RWPE1 (cell line): ENCODE data around the gene ZMPSTE24.
"Not testable (repeated sequence)": the region's sequence is repeated elsewhere in the genome, so short reads cannot be mapped to it uniquely, and the experiment has no call there.

Source experiments
- CTCF ChIA-PET: fragments of 350-600 bp; sonication (Branson Sonifier 250); formaldehyde crosslinking; extraction: SDS; loops from one replicate; lab custom pipeline; 2021; lab: Yijun Ruan, JAX
- POLR2A ChIA-PET: fragments of 400-600 bp; formaldehyde crosslinking; extraction: SDS; loops from one replicate; lab custom pipeline; 2020; ENCODE audit warnings: antibody characterized with exemption; ENCODE audit not compliant: low non-redundant PET; lab: Yijun Ruan, JAX
- DNase-seq: peaks from one replicate; pipeline ENCODE4 v3.0.0; 2012; ENCODE audit warnings: low spot score
- H3K27ac ChIP-seq: fragments of 450-650 bp; 2 replicates; pipeline ENCODE4 v1.5.1; 2017
- CTCF ChIP-seq: fragments of 450-650 bp; conservative IDR thresholded peaks from 2 replicates; pipeline ENCODE4 v1.5.1; 2017; ENCODE audit warnings: low read depth, mild to moderate bottlenecking

Gene ZMPSTE24

DNA sequence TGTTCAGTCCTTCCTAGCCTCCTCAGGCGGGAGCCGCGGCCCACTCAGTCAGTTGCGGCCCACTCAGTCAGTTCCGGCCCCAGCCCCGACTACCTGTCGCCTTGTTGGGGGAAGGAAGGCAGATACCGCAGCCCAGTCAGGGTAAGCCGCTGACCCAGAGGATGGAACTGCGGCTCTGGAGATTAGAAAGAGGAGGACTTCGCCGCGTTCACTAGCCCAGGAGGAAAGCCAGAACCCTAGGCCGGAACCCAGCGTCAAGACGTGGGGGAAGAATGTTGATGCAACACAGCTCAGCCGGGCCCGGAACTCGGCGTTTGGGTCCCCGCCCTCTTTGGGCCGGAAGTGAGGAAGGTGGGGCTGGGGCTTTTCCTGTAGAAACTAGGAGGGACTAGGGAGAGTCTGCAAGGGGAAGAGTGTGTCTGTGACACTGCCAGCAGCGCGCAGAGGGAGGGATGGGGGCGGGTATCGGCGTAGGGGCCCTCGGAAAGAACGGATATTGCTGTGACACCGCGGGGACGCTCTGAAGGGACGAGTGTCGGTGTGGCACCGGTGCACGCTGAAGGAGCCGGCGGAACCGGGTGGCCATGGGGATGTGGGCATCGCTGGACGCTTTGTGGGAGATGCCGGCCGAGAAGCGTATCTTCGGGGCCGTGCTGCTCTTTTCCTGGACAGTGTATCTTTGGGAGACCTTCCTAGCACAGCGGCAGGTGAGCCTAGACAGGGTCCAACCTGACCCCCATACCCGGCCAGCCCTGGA is at the start of gene ZMPSTE24:
TSS of gene ZMPSTE24 (plus strand) at position 549 of the 757 bp plus-strand sequence. CDS start at position 585, 36 bp downstream.
- ChIA-PET POLR2A (interaction anchor here (1.0 kb wide), 1 partner anchor 96 kb away, joined by 3 read pairs; no protein-coding TSS in a partner anchor), CTCF (interaction anchor here (0.6 to 0.7 kb wide), 3 partner anchors 108 to 475 kb away, joined by 3 to 4 read pairs (median 4); no protein-coding TSS in a partner anchor)
- peak within 1 kb of the TSS; percentile 95 for H3K27ac ChIP-seq
- DNase-seq, result peak; percentile 89
- no peak for TF ChIP-seq CTCF

GRCh38 chr1:40210511-40211204 is 47.4 kb upstream of the ZMPSTE24 start:
- POLR2A ChIA-PET, result no interaction called here
- TF ChIP-seq CTCF, result no peak
- CTCF ChIA-PET, result interaction anchor here (0.6 kb wide), 1 partner anchor 50 kb away, joined by 3 read pairs; no protein-coding TSS in a partner anchor
- DNase-seq, result no peak
- no peak overlapping the region for H3K27ac ChIP-seq

DNA sequence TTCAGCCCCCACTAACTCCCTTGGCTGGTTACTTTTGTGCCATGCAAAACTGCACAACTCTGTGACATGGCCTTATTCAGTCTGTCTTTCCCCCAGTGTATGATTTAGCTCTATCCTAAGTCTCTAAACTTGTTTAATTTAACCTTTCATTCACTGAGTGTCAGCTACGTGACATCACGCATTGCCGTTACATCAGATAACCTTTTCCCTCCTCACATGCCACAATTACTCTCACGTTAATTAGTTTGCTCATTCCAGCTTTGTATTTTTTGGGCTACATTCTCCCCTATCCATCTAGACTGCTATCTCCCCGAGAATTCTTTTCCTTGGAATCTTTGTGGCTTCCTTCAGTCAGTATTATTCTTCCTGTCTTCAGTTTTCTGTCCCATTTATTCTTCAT is 39.7 kb upstream of the ZMPSTE24 start:
- CTCF ChIA-PET, result no interaction called here
- no peak for TF ChIP-seq CTCF
- POLR2A ChIA-PET, result no interaction called here
- H3K27ac ChIP-seq, result no peak overlapping the region
- DNase-seq, result no peak

- DNase-seq, CTCF ChIA-PET: not testable (repeated sequence)
Observed at GRCh38 chr1:40221471-40221905, 36.5 kb upstream of the ZMPSTE24 start.

DNA sequence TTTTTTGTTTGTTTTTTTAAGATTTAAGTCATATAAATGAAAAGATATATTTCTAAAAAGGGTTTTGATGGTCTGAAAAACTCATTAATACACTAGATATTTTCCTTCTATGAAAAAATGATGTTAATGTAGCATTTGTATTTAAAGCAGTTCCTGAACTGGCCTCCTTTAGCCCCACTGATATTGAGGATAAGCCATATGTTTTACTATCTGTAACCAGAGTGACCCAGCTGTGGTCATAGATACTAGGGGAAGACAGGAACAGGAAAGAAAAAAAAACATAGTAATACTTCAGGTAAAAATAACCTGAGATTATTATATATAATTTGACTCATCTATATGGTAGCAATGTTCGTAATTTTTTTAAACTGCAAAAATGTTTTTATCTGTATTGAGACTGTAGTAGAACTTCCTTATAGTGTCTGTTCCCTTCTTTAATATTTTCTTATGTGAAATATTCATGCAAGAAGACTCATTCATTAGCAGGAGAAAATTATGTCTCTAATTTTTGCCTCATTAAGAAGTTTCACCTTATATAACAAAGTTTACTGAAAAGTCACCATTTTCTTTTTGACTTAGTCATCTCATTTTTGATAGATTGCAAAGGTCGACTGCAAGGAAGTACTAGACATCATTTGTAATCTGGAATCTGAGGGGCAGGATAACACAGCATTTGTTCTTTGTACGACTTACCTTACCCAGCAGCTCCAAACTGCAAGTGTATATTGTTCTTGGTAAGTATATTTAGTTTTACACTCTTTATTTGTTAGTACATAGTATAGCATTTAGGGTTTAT is 35.9 kb upstream of the ZMPSTE24 start:
- POLR2A ChIA-PET, result no interaction called here
- H3K27ac ChIP-seq, result no peak overlapping the region
- no peak for DNase-seq
- no peak for TF ChIP-seq CTCF
- CTCF ChIA-PET, result no interaction called here

More at GRCh38 chr1:40221471-40221905, 36.5 kb upstream of the ZMPSTE24 start:
- POLR2A ChIA-PET, H3K27ac ChIP-seq: not testable (repeated sequence)

GRCh38 chr1:40224040-40224439 is 34.0 kb upstream of the ZMPSTE24 start:
- DNase-seq, result no peak
- no peak for TF ChIP-seq CTCF
- POLR2A ChIA-PET, result no interaction called here
- no peak overlapping the region for H3K27ac ChIP-seq
- CTCF ChIA-PET, result interaction anchor here (1.1 kb wide), 1 partner anchor 10 kb away, joined by 3 read pairs; no protein-coding TSS in a partner anchor
